Renal cortex interstitium (tissue), 11 donors: ENCODE data around the gene MARCHF2. TPM values are rescaled to one million over a fixed set of nuclear protein-coding genes. Genes with fewer than 3 reads are reported as not detected.
A peak's percentile ranks its signal among the peaks of the same experiment; 100 is the strongest.
"Not testable (repeated sequence)": the region's sequence is repeated elsewhere in the genome, so short reads cannot be mapped to it uniquely, and the experiment has no call there.

Source experiments
- DNase-seq, 11 donors: peaks; one replicate each; pipeline ENCODE4 v3.0.0-alpha.2; 2013; ENCODE audit warnings: low read depth in 9 of 11, low spot score in 4 of 11; ENCODE audit errors: extremely low read depth in 1 of 11
- polyA plus RNA-seq, 3 donors: library from polyadenylated mRNA; unstranded; fragments of 120-200 nt; gene quantifications; one replicate each; pipeline ENCODE4 v1.2.1, GENCODE V29; 2013; ENCODE audit not compliant: insufficient read length in 3 of 3

The MARCHF2 gene
- polyA plus RNA-seq, 3 donors: 12.7 to 16.5 (median 16.0) TPM

- DNase-seq: peak in 7 of 11 donors; percentile 37 to 68 (median 57)
These were observed 14.8 kb upstream of the MARCHF2 start for GRCh38 chr19:8398311-8398771.

- DNase-seq: no peak
These were observed 13.4 kb upstream of the MARCHF2 start for GRCh38 chr19:8399681-8400188.

- no peak for DNase-seq
These were observed 11.1 kb upstream of the MARCHF2 start for GRCh38 chr19:8401981-8402411.

GRCh38 chr19:8403098-8403819 lies 9.8 kb upstream of the MARCHF2 start:
- DNase-seq: no peak

- DNase-seq: no peak
These were observed 9.3 kb upstream of the MARCHF2 start for GRCh38 chr19:8403820-8404109.

GRCh38 chr19:8404391-8405151 lies 8.5 kb upstream of the MARCHF2 start:
- DNase-seq: no peak

GRCh38 chr19:8410718-8411117 lies 2.4 kb upstream of the MARCHF2 start:
- not testable (repeated sequence) for DNase-seq

- DNase-seq: no peak
These were observed 507 bp downstream of the MARCHF2 start for GRCh38 chr19:8413629-8413995.

GRCh38 chr19:8416796-8417195 lies 3.7 kb downstream of the MARCHF2 start:
- no peak for DNase-seq

GRCh38 chr19:8421484-8422461 lies 8.7 kb downstream of the MARCHF2 start:
- DNase-seq: no peak

- DNase-seq: peak in 3 of 11 donors; percentile 35 to 41 (median 37)
These were observed 10.7 kb downstream of the MARCHF2 start for GRCh38 chr19:8423817-8424223.

- DNase-seq: not testable (repeated sequence)
These were observed 12.2 kb downstream of the MARCHF2 start for GRCh38 chr19:8425331-8425730.

GRCh38 chr19:8426283-8426682 lies 13.2 kb downstream of the MARCHF2 start:
- DNase-seq: no peak

GRCh38 chr19:8429044-8429443 lies 15.9 kb downstream of the MARCHF2 start:
- no peak for DNase-seq

- no peak for DNase-seq
These were observed 16.7 kb downstream of the MARCHF2 start for GRCh38 chr19:8429826-8430225.

GRCh38 chr19:8430650-8431049 lies 17.5 kb downstream of the MARCHF2 start:
- no peak for DNase-seq

GRCh38 chr19:8438236-8438635 lies 25.1 kb downstream of the MARCHF2 start:
- DNase-seq: no peak

- no peak for DNase-seq
These were observed 28.8 kb downstream of the MARCHF2 start for GRCh38 chr19:8441725-8442544.
